Measurements from ENCODE around the gene ACAP3. TPM values are rescaled to one million over a fixed set of nuclear protein-coding genes. Genes with fewer than 3 reads are reported as not detected.

The ACAP3 gene
- total RNA-seq, 1 experiment from 2014 or later = 30.7 TPM

GRCh38 chr1:1259119-1259488 is 48.6 kb downstream of the ACAP3 start:
- no peak for ATAC-seq
- ChIA-PET POLR2A (no interaction called here), CTCF (no interaction called here)
- Histone ChIP-seq H3K9me3 (ENCODE audit: control insufficient read depth, insufficient read depth, low read depth, low read length) (no peaks in the 10 kb centered on the region), H3K4me3 (ENCODE audit: low read depth in 2 of 2, low read length in 2 of 2) (no peak overlapping the region), H3K27me3 (ENCODE audit: control insufficient read depth, insufficient read depth, low read length) (no peaks in the 10 kb centered on the region), H3K27ac (ENCODE audit: low read length) (no peak overlapping the region), H3K36me3 (ENCODE audit: control insufficient read depth, insufficient read depth, low read length) (no peaks in the 10 kb centered on the region; the same call in 1 of the 2 replicates), H3K4me1 (ENCODE audit: control insufficient read depth, insufficient read depth, low read length) (no peaks in the 10 kb centered on the region)
- DNase-seq (ENCODE audit: low read depth, low spot score) = no peak
- no peak for TF ChIP-seq SIN3A (IDR thresholded peaks at IDR 0.05; ENCODE audit: borderline replicate concordance, insufficient read depth, low read depth, low read length)
- TF ChIP-seq REST (IDR thresholded peaks at IDR 0.05; ENCODE audit: insufficient read depth in 1 of 2, low read depth in 2 of 2, low read length in 1 of 2) = peak in 1 of 2 experiments; percentile 11; a peak in 1 of 4 replicates
- TF ChIP-seq TCF7L2 (IDR thresholded peaks at IDR 0.05; ENCODE audit: low read depth, low read length) = no peak
- no TSS peak for BruUV-seq (replicated peaks)
- intact Hi-C loops (cut with micrococcal nuclease; ENCODE audit: unreplicated experiment) (no loop called here), in situ Hi-C loops (cut with HindIII; ENCODE audit: low pct_unique_long_range_greater_than_20kb, low sequenced_read_pairs) (no loop called here)

GRCh38 chr1:1256956-1257871 is 50.5 kb downstream of the ACAP3 start:
- no peak for TF ChIP-seq SIN3A (IDR thresholded peaks at IDR 0.05; ENCODE audit: borderline replicate concordance, insufficient read depth, low read depth, low read length)
- no peak for TF ChIP-seq POLR2AphosphoS5 (IDR thresholded peaks at IDR 0.05; ENCODE audit: low read depth, low read length)
- TF ChIP-seq REST (IDR thresholded peaks at IDR 0.05; ENCODE audit: insufficient read depth in 1 of 2, low read depth in 2 of 2, low read length in 1 of 2) = no peak
- no peak for TF ChIP-seq TCF7L2 (IDR thresholded peaks at IDR 0.05; ENCODE audit: low read depth, low read length)
- TF ChIP-seq CTCF (IDR thresholded peaks at IDR 0.05) = no peak
- in situ Hi-C loops (cut with HindIII; ENCODE audit: low pct_unique_long_range_greater_than_20kb, low sequenced_read_pairs) = no loop called here
- BruUV-seq (replicated peaks) = no TSS peak
- intact Hi-C loops (cut with micrococcal nuclease; ENCODE audit: unreplicated experiment) = no loop called here
- Histone ChIP-seq H3K27ac (ENCODE audit: low read length) (no peak overlapping the region), H3K4me1 (ENCODE audit: control insufficient read depth, insufficient read depth, low read length) (no peaks in the 10 kb centered on the region), H3K4me3 (ENCODE audit: low read depth in 2 of 2, low read length in 2 of 2) (no peak overlapping the region), H3K36me3 (ENCODE audit: control insufficient read depth, insufficient read depth, low read length) (no peaks in the 10 kb centered on the region), H3K9me3 (ENCODE audit: control insufficient read depth, insufficient read depth, low read depth, low read length) (no peaks in the 10 kb centered on the region), H3K27me3 (ENCODE audit: control insufficient read depth, insufficient read depth, low read length) (no peaks in the 10 kb centered on the region)
- POLR2A ChIA-PET = interaction anchor here (0.5 kb wide), 1 partner anchor 154 kb away, joined by 3 read pairs; no protein-coding TSS in a partner anchor
- ATAC-seq = no peak
- CTCF ChIA-PET = interaction anchor here (0.7 kb wide), 1 partner anchor 37 kb away, joined by 12 read pairs; no protein-coding TSS in a partner anchor
- DNase-seq (ENCODE audit: low read depth, low spot score) = no peak

Measured in Panc1 (cell line).